Endodermal cell (in vitro differentiated cells): ENCODE data around the gene SAYSD1. TPM values are rescaled to one million over a fixed set of nuclear protein-coding genes. Genes with fewer than 3 reads are reported as not detected.

ENCODE experiments used
- DNase-seq: peaks from one replicate; pipeline ENCODE4 v3.0.0-alpha.2; 2017
- H3K27ac ChIP-seq: 2 replicates; pipeline ENCODE4 v1.5.1; 2013; ENCODE audit warnings: mild to moderate bottlenecking, low read depth, low read length, moderate library complexity
- H3K27me3 ChIP-seq: 2 replicates; pipeline ENCODE4 v1.6.1; 2013; ENCODE audit warnings: mild to moderate bottlenecking, low read length, moderate library complexity; ENCODE audit not compliant: insufficient read depth, control insufficient read depth, poor library complexity, severe bottlenecking
- H3K36me3 ChIP-seq: 2 replicates; pipeline ENCODE4 v1.7.0; 2013; ENCODE audit warnings: mild to moderate bottlenecking, low read length, moderate library complexity; ENCODE audit not compliant: control insufficient read depth, insufficient read depth
- H3K4me1 ChIP-seq: one replicate; pipeline ENCODE4 v1.7.0; 2013; ENCODE audit warnings: low read length; ENCODE audit not compliant: control insufficient read depth, insufficient read depth
- H3K4me3 ChIP-seq: 2 replicates; pipeline ENCODE4 v1.5.1; 2013; ENCODE audit warnings: mild to moderate bottlenecking, low read length, moderate library complexity
- H3K9ac ChIP-seq: 2 replicates; pipeline ENCODE4 v1.6.1; 2013; ENCODE audit warnings: mild to moderate bottlenecking, low read length, moderate library complexity; ENCODE audit not compliant: poor library complexity, severe bottlenecking; ENCODE audit errors: extremely low read depth
- H3K9me3 ChIP-seq: 2 replicates; pipeline ENCODE4 v1.6.1; 2013; ENCODE audit warnings: mild to moderate bottlenecking, low read length, moderate library complexity; ENCODE audit not compliant: control insufficient read depth
- H3K27ac Mint-ChIP-seq: 2 replicates; pipeline ENCODE4 v1.8.0; 2020; ENCODE audit warnings: mixed read lengths
- H3K27me3 Mint-ChIP-seq: 2 replicates; pipeline ENCODE4 v1.8.0; 2021; ENCODE audit warnings: mild to moderate bottlenecking, mixed read lengths; ENCODE audit not compliant: insufficient read depth
- H3K36me3 Mint-ChIP-seq: 2 replicates; pipeline ENCODE4 v1.8.0; 2020; ENCODE audit warnings: low read depth, mixed read lengths
- H3K4me1 Mint-ChIP-seq: 2 replicates; pipeline ENCODE4 v1.8.0; 2020; ENCODE audit warnings: mixed read lengths
- H3K4me3 Mint-ChIP-seq: 2 replicates; pipeline ENCODE4 v1.8.0; 2020; ENCODE audit warnings: mild to moderate bottlenecking, moderate library complexity, mixed read lengths
- H3K9me3 Mint-ChIP-seq: 2 replicates; pipeline ENCODE4 v1.8.0; 2020; ENCODE audit warnings: mild to moderate bottlenecking, mixed read lengths
- CTCF ChIP-seq: fragments of 200-600 bp; sonication (generic); conservative IDR thresholded peaks from 2 replicates; pipeline ENCODE4 v1.5.0; 2021; ENCODE audit warnings: antibody characterized with exemption, mild to moderate bottlenecking
- WGBS, 2 experiments: methylation state at CpG; one replicate each; pipeline versions ENCODE4 v1.1.5 to v1.1.7; 2013; ENCODE audit warnings: missing lambda C conversion rate in 2 of 2, mixed read lengths in 1 of 2; ENCODE audit not compliant: insufficient coverage in 1 of 2, insufficient read length in 1 of 2; 5-methylcytosine and 5-hydroxymethylcytosine counted together
- total RNA-seq, 2 donors: library from RNA; stranded (reverse); fragmentation: NEBNext Ultra II Directional in 1 of 2; extraction: Animal tissue kit (Norgen Biotek cat#: 25700) in 1 of 2; gene quantifications; 2 replicates in 1 of 2; 3 replicates in 1 of 2; pipeline ENCODE4 v1.2.1, GENCODE V29; 2021

The SAYSD1 gene
- total RNA-seq, 2 donors from 2014 or later = 7.2 to 13.0 TPM

DNA sequence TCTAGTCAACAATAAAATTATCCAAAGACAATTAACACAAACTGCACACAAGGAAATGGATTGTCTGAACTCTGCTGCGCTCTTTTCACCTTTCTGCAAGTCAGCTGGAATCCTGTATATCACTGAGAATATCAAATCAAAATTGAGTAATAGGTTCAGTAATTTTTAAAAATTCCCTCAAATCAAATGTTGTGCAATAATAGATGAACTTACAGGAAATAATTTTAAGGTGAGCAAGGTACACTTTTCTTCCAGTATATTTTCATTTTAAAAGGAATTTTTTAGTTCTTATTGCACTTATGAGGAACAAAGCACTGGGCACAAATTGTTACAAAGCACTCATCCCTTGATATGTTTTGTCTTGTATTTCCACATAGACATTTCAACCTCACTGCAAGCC is 1.2 kb downstream of the SAYSD1 start:
- peak overlapping the region; percentile 90 for H3K4me3 ChIP-seq
- H3K9me3 ChIP-seq = no peaks in the 10 kb centered on the region
- peaks cover 14% of the 10 kb centered on the region for H3K36me3 ChIP-seq
- no peaks in the 10 kb centered on the region for H3K4me1 ChIP-seq
- H3K27ac ChIP-seq = no peak overlapping the region
- DNase-seq = no peak
- peak overlapping the region; percentile 71 for H3K4me3 Mint-ChIP-seq
- no peak overlapping the region for H3K9ac ChIP-seq
- no peak overlapping the region for H3K27ac Mint-ChIP-seq
- TF ChIP-seq CTCF = no peak
- WGBS, 2 experiments = 75% methylated on average over 1 of the region's 1 CpG; no CpG with 5 or more reads in 1 of the 2 experiments
- H3K27me3 ChIP-seq = peaks cover 30% of the 10 kb centered on the region
- H3K36me3 Mint-ChIP-seq = no peaks in the 10 kb centered on the region
- H3K27me3 Mint-ChIP-seq = peaks cover 31% of the 10 kb centered on the region
- H3K9me3 Mint-ChIP-seq = no peaks in the 10 kb centered on the region
- H3K4me1 Mint-ChIP-seq = peaks cover 20% of the 10 kb centered on the region

DNA sequence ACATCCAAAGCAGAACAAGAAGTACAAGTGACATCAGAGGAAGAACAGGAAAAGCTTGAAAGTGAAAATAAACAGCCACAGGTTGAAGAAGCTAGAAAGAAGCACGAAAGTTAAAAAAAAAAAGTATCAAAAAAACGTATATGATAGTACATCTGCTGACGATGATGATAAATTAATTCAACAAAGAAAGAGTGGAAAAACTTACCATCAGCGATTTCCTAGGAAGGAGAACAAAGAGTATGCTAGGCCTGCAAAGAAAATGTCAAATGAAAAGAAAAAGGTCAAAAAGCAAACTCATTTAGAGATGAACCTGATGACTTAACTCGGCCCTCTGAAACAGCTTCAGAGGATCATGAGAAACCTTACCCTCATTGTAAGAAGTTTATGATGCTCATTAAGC is 3.7 kb downstream of the SAYSD1 start:
- H3K9ac ChIP-seq = no peak overlapping the region
- Mint-ChIP-seq H3K4me3 (no peak overlapping the region), H3K27me3 (peaks cover 13% of the 10 kb centered on the region), H3K4me1 (peaks cover 18% of the 10 kb centered on the region), H3K36me3 (no peaks in the 10 kb centered on the region), H3K9me3 (no peaks in the 10 kb centered on the region), H3K27ac (no peak overlapping the region)
- H3K4me3 ChIP-seq = no peak overlapping the region
- H3K4me1 ChIP-seq = no peaks in the 10 kb centered on the region
- DNase-seq = no peak
- no peak overlapping the region for H3K27ac ChIP-seq
- H3K27me3 ChIP-seq = peaks cover 18% of the 10 kb centered on the region
- peaks cover 14% of the 10 kb centered on the region for H3K36me3 ChIP-seq
- H3K9me3 ChIP-seq = no peaks in the 10 kb centered on the region
- 94 to 97% methylated on average over 5 of the region's 5 CpGs for WGBS, 2 experiments
- no peak for TF ChIP-seq CTCF

DNA sequence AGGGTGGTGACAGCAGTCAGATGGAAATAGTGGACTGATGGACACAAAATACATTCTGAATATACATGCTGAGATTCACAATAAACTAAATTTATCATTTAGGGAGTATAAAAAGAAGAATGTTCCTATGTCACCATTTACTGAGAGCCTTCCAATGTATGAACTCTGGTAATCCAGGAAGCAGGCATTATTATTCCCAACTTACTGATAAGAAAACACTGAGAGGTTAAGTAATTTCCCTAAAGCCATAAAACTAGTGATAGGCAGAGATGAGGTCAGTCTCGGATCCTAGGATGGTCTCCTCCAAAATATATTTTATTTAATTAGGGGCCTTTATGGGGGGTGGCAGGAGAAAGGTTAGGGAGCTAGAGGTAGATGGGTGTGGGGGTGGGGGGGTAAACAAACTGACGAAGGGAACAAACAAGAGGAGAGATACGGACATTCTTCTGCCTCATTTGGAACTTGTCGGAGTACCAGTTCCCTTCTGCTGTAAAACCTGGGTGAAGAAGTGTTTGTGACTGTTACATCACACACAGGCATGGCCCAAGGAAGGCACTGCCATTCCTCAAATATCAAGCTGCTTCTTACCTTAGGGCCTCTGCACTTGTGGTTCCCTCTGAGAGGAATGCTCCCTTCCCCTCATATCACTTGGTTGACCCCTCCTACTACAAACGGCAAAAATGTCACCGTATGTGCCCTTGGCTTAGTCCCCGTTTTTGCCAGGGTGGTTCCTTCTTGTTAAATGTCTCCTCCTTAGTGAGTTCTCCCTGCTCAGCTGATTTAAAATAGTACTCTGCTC is 6.7 kb downstream of the SAYSD1 start:
- Histone ChIP-seq H3K27ac (no peak overlapping the region), H3K9me3 (no peaks in the 10 kb centered on the region), H3K4me3 (no peak overlapping the region), H3K4me1 (no peaks in the 10 kb centered on the region), H3K36me3 (peaks cover 14% of the 10 kb centered on the region), H3K9ac (no peak overlapping the region), H3K27me3 (peaks cover 1% of the 10 kb centered on the region)
- 91 to 97% methylated on average over 3 to 7 of the region's 7 CpGs for WGBS, 2 experiments
- no peak for TF ChIP-seq CTCF
- peaks cover 7% of the 10 kb centered on the region for H3K4me1 Mint-ChIP-seq
- no peak overlapping the region for H3K27ac Mint-ChIP-seq
- DNase-seq = no peak
- no peaks in the 10 kb centered on the region for H3K9me3 Mint-ChIP-seq
- H3K36me3 Mint-ChIP-seq = peaks cover 4% of the 10 kb centered on the region
- no peak overlapping the region for H3K4me3 Mint-ChIP-seq
- peaks cover 1% of the 10 kb centered on the region for H3K27me3 Mint-ChIP-seq
